Measurements from ENCODE around the gene ADAM23.

DNA sequence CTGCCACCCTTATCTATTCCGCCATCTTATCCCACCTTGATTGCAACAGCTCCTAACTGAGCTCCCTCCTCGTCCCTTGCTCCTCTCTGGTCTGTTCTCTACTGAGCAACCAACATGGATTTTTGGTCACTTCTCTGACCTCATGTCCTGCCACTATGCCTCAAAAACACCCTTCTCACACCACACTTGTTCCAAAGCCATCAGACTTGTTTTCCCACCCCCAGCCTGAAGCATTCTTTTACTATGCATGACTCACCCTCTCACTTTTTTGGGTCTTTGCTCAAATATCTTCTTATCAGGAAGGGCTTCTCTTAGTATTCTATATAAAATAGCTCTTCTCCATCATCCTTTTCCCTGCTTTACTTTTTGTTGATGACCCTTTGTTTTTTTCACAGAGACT lies 196.3 kb downstream of the ADAM23 start:
- TF ChIP-seq EZH2phosphoT487 (IDR thresholded peaks at IDR 0.05; ENCODE audit: borderline replicate concordance, low read length) = no peak
- no peak for TF ChIP-seq CTCF (IDR thresholded peaks at IDR 0.05; ENCODE audit: low read depth, low read length, poor library complexity, severe bottlenecking)
